GM18907 (cell line): Measurements from ENCODE around the gene NF2.

ENCODE experiments used
- ATAC-seq: cut with Tn5 transposase; IDR thresholded peaks from one replicate; pipeline ENCODE4 v1.9.1; 2021; ENCODE audit warnings: mild to moderate bottlenecking, moderate library complexity; ENCODE audit not compliant: unreplicated experiment

Gene NF2

GRCh38 chr22:29718949-29719898 lies 115.8 kb downstream of the NF2 start:
- ATAC-seq: no peak

GRCh38 chr22:29719899-29720645 lies 116.6 kb downstream of the NF2 start, which contains the start of gene CABP7:
Gene CABP7 (plus strand): TSS chr22:29720003. CDS start chr22:29720425, 422 bp downstream.
- no peak for ATAC-seq

- ATAC-seq: no peak
Observed at GRCh38 chr22:29720811-29721323, 117.4 kb downstream of the NF2 start.

DNA sequence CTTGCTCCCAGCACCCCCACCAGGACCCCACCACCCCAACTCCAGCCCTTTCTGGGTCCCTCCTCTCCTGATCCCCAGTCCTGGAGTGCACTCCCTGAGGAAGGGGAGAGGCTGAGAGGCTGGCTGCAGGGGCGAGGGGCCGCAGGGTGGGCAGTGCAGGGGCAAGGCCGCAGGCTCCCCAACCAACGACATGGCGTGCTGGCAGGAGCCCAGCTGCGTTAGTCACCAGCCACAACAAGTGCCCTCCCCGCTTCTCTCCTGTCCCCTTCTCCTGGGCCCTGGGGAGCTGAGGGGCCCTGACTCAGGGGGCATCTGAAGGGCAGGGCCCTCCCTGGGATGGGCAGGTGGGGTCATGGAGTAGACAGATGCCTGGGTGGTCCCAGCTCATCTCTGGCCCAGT lies 118.7 kb downstream of the NF2 start:
- no peak for ATAC-seq

- ATAC-seq: no peak
Observed at GRCh38 chr22:29722587-29722986, 119.2 kb downstream of the NF2 start.

DNA sequence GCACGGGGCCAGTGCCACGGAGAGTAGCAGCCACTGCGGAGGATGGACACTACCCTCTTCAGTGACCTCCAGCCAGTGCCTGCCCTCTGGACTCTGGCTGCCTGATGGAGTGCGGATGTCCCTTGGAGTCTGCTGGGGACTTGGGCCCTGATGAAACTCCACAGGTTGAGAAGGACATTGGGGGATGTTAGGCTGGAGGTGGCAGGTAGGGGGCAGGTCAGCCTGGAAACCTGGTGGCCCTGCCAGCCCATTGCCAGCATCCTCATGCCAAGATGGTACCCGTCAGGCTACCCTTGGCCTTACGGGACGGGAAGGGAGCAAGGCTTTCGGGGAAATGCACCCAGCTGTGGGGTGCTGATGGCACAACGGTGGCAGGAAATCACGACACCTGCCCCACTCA lies 120.3 kb downstream of the NF2 start:
- no peak for ATAC-seq

DNA sequence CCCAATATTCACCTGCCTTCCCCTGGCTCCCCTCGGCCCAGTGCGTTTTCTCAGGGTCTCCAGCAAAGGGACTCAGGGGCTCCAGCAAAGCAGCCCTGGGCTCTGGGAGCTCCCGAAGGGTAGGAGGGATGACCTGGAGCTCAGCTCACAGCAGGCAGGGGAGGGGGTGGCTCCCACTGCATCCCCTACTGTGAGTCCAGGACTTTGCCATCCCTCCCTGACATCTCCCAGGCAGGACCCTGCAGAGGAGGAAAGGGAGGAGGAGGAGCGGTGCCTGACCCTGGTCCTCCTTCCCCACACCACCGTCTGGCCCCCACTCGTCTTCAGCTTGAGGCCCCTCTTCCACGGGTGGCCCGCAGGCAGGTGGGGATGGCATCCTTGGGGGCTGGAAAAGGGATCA lies 121.4 kb downstream of the NF2 start:
- no peak for ATAC-seq

DNA sequence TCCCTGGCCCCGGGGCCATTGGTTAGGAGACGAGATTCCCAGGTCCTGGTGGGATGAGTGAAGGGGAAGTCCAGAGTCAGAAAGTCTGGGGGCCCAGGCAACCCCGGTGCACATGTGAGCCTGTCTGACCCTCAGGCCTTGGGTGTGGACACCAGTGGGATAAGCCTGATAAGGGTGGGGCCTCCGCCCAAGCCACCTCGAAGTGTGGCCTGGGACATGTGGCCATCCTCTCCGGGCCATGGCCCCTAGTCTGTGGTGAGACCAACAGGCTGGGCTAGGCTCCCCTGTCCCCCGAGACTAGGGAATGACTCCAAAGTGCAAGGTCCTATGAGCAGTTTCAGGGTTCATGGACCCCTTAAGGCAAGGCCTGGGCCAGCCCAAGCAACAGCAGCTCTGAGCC lies 122.7 kb downstream of the NF2 start:
- no peak for ATAC-seq

DNA sequence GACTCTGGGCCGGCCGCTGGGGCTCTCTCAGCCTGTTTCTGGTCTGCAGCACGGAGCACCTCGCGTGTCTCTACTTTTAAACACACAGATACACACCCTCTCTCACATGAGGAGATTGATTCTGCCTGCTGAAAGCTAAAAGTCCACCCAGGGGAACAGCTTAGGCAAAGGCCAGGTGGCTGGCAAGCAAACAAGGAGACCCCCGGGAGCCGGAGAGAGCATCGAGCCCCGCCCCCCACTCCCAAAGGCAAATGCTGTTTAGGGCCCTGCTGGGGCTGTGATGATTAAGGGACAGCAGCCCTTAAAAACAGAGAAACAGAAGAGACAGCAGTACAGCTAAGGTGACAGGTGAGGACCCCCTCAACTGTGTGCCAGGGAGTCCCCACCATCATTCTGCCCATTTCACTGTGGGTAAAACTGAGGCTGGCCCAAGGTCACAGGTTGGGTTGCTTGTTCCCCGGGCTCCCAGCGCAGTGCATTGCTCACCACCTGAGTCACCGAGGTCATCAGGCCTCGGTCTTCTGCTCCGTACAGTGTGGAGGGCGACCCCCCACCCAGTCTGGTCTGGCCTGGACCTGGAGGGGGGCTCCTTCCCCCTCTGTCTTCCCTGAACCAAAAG lies 123.2 kb downstream of the NF2 start:
- ATAC-seq: no peak

DNA sequence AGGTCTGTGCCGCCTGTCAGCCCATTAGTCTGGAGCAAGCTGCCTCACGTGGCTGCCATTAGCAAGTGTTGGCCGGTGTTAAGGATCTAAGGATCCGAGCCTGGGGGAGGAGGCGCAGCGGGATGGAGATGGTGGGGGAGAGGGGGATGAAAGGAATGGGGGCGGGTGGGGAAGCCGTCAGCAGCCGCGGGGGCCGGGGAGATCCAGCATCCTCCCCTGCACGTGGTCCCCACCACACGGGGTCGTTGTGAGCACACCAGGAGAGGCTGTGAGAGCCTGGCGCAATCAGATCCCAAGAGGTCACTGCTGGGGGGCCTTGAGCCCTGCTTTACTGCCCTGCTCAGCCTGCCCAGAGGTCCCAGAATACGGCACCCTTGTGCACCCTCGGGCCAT lies 123.7 kb downstream of the NF2 start:
- no peak for ATAC-seq

- no peak for ATAC-seq
Observed at GRCh38 chr22:29729161-29729560, 125.7 kb downstream of the NF2 start.

DNA sequence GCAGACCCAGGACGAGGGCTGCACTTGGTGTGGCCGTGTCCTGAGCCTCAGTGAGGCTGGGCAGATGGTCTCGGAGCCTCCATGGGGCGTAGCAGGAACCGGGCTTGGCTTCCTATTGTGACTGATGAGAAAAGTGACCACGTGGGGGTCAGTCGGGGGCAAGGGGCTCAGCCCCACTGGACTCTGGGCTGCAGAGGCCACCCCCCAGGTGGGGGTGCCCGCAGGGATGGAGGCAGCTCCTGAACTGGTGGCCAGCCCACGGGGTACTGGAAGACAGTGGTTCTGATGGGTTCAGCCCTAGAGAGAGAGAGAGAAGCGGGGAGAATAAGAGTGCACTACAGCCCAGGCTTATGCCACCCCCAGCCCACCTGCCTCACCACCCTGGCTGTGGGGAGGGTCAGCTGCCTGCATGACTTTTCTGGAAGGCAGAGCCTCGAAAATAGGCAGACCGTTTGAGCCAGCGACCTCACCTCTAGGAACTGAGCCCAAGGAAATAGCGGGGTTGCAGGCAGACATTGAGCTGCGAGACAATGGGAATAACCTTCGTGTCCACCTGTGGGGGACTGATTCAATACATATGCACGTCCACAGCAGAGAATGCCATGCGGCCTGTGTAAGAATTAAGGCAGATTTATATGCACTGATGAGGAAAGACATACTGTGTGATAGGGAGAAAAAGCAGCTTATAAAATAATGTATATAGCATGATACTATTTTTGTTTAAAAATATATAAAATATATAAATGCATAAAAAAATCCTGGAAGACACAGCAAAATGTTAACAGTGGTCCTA lies 127.8 kb downstream of the NF2 start:
- no peak for ATAC-seq

- ATAC-seq: no peak
Observed at GRCh38 chr22:29732883-29733282, 129.4 kb downstream of the NF2 start.

- no peak for ATAC-seq
Observed at GRCh38 chr22:29733362-29734201, 130.1 kb downstream of the NF2 start.

- ATAC-seq: no peak
Observed at GRCh38 chr22:29734406-29734805, 131.0 kb downstream of the NF2 start.

GRCh38 chr22:29734838-29735237 lies 131.4 kb downstream of the NF2 start:
- no peak for ATAC-seq

- no peak for ATAC-seq
Observed at GRCh38 chr22:29735416-29735815, 132.0 kb downstream of the NF2 start.

- ATAC-seq: no peak
Observed at GRCh38 chr22:29737251-29738117, 134.1 kb downstream of the NF2 start.
